SK-N-SH (cell line): Measurements from ENCODE around the gene COX4I2. TPM values are rescaled to one million over a fixed set of nuclear protein-coding genes. Genes with fewer than 3 reads are reported as not detected.
"Not testable (repeated sequence)": the region's sequence is repeated elsewhere in the genome, so short reads cannot be mapped to it uniquely, and the experiment has no call there.

Source experiments
- CTCF ChIA-PET: fragments of 300-600, 350-600 bp; formaldehyde crosslinking; extraction: SDS; loops from one replicate; lab custom pipeline; 2021; lab: Yijun Ruan, JAX
- POLR2A ChIA-PET: fragments of 350-600 bp; sonication (Branson Sonifier 250); formaldehyde crosslinking; extraction: SDS; loops from one replicate; lab custom pipeline; 2020; ENCODE audit warnings: antibody characterized with exemption, inconsistent platforms; lab: Yijun Ruan, JAX
- DNase-seq: peaks from one replicate; pipeline ENCODE4 v3.0.0; 2012
- H2AFZ ChIP-seq: fragments of 200-600 bp; sonication (generic); 2 replicates; pipeline ENCODE4 v1.8.1; 2016; ENCODE audit warnings: antibody characterized with exemption, mild to moderate bottlenecking, low read depth
- H3F3A ChIP-seq: fragments of 200-600 bp; sonication (generic); replicated peaks from 2 replicates; pipeline ENCODE3; 2016; ENCODE audit warnings: antibody characterized with exemption, mild to moderate bottlenecking; ENCODE audit not compliant: insufficient read depth
- H3K27ac ChIP-seq, 2 experiments: fragments of 200-500 bp in 1 of 2; fragments of 200-600 bp in 1 of 2; sonication (Bioruptor generic) in 1 of 2; sonication (generic), shearing (Covaris generic) in 1 of 2; 2 replicates each; pipeline versions ENCODE4 v1.5.1 to v1.6.1; 2014 to 2016; ENCODE audit warnings: low read depth in 2 of 2, inconsistent platforms in 1 of 2, low read length in 1 of 2, mild to moderate bottlenecking in 1 of 2, mixed read lengths in 1 of 2
- H3K27me3 ChIP-seq: fragments of 200-600 bp; sonication (generic), shearing (Covaris generic); 2 replicates; pipeline ENCODE4 v1.6.1; 2016; ENCODE audit warnings: mixed run types; ENCODE audit not compliant: insufficient read depth
- H3K36me3 ChIP-seq, 2 experiments: fragments of 200-500 bp in 1 of 2; fragments of 200-600 bp in 1 of 2; sonication (Bioruptor generic) in 1 of 2; sonication (generic) in 1 of 2; replicated peaks in 1 of 2; 2 replicates each; pipeline versions ENCODE3 to v1.5.1; 2014 to 2016; ENCODE audit warnings: low read length in 1 of 2, mild to moderate bottlenecking in 1 of 2; ENCODE audit not compliant: insufficient read depth in 2 of 2, control insufficient read depth in 1 of 2
- H3K4me1 ChIP-seq, 2 experiments: fragments of 200-500 bp in 1 of 2; fragments of 200-600 bp in 1 of 2; sonication (Bioruptor generic) in 1 of 2; sonication (generic), shearing (Covaris generic) in 1 of 2; 2 replicates each; pipeline versions ENCODE4 v1.5.1 to v1.6.1; 2014 to 2016; ENCODE audit warnings: low read depth in 1 of 2, low read length in 1 of 2, mixed run types in 1 of 2; ENCODE audit not compliant: insufficient read depth in 2 of 2, control insufficient read depth in 1 of 2
- H3K4me2 ChIP-seq: fragments of 200-600 bp; sonication (generic), shearing (Covaris generic); 2 replicates; pipeline ENCODE4 v1.6.1; 2017; ENCODE audit warnings: mixed run types
- H3K4me3 ChIP-seq, 2 experiments: fragments of 200-500 bp in 1 of 2; fragments of 200-600 bp in 1 of 2; sonication (Bioruptor generic) in 1 of 2; sonication (generic), shearing (Covaris generic) in 1 of 2; 2 replicates each; pipeline versions ENCODE4 v1.5.1 to v1.8.1; 2014 to 2016; ENCODE audit warnings: low read depth in 2 of 2, inconsistent platforms in 1 of 2, low read length in 1 of 2, mild to moderate bottlenecking in 1 of 2, mixed read lengths in 1 of 2, moderate library complexity in 1 of 2
- H3K79me2 ChIP-seq: fragments of 200-600 bp; sonication (generic); 2 replicates; pipeline ENCODE4 v1.8.1; 2017; ENCODE audit warnings: mild to moderate bottlenecking; ENCODE audit not compliant: insufficient read depth
- H3K9ac ChIP-seq: fragments of 200-600 bp; sonication (generic); 2 replicates; pipeline ENCODE4 v1.6.1; 2017; ENCODE audit warnings: mixed run types
- H3K9me2 ChIP-seq: fragments of 200-600 bp; sonication (generic); 2 replicates; pipeline ENCODE4 v1.6.1; 2017; ENCODE audit warnings: mixed run types
- H3K9me3 ChIP-seq: fragments of 200-600 bp; sonication (generic); 2 replicates; pipeline ENCODE4 v1.6.1; 2017; ENCODE audit warnings: mixed run types, mild to moderate bottlenecking, moderate library complexity
- H4K20me1 ChIP-seq: fragments of 200-600 bp; sonication (generic); 2 replicates; pipeline ENCODE4 v1.6.1; 2017; ENCODE audit warnings: mild to moderate bottlenecking, mixed run types; ENCODE audit not compliant: insufficient read depth
- EZH2phosphoT487 ChIP-seq: fragments of 200-600 bp; sonication (generic); IDR thresholded peaks from 2 replicates; pipeline ENCODE4 v1.6.1; 2017; ENCODE audit warnings: low read depth, mixed run types, mild to moderate bottlenecking, antibody characterized with exemption, moderate library complexity, borderline replicate concordance
- JUND ChIP-seq: IDR thresholded peaks from 2 replicates; pipeline ENCODE4 v1.4.0; 2012
- MEF2A ChIP-seq: IDR thresholded peaks from 2 replicates; pipeline ENCODE4 v1.4.0; 2012; ENCODE audit warnings: low read depth, borderline replicate concordance
- MXI1 ChIP-seq: IDR thresholded peaks from 2 replicates; pipeline ENCODE4 v1.6.1; 2012; ENCODE audit warnings: mild to moderate bottlenecking, low read depth, low read length, improper control_type of control experiment
- POLR2AphosphoS5 ChIP-seq: IDR thresholded peaks from 2 replicates; pipeline ENCODE4 v1.6.1; 2012; ENCODE audit warnings: low read depth, low read length
- RAD21 ChIP-seq: IDR thresholded peaks from 2 replicates; pipeline ENCODE4 v1.6.1; 2012; ENCODE audit warnings: mild to moderate bottlenecking, low read length
- RFX5 ChIP-seq: IDR thresholded peaks from 2 replicates; pipeline ENCODE4 v1.6.1; 2012; ENCODE audit warnings: mild to moderate bottlenecking, improper control_type of control experiment, low read length
- SMC3 ChIP-seq: IDR thresholded peaks from 2 replicates; pipeline ENCODE4 v1.6.1; 2012; ENCODE audit warnings: low read depth, low read length, improper control_type of control experiment
- TEAD4 ChIP-seq: IDR thresholded peaks from 2 replicates; pipeline ENCODE4 v1.4.0; 2012; ENCODE audit warnings: mild to moderate bottlenecking, borderline replicate concordance; ENCODE audit not compliant: insufficient read depth
- WGBS: methylation state at CpG from one replicate; pipeline ENCODE4 v1.1.6; 2017; ENCODE audit warnings: low lambda C conversion rate; 5-methylcytosine and 5-hydroxymethylcytosine counted together
- polyA plus RNA-seq, 3 experiments: library from polyadenylated mRNA; depleted of rRNA; stranded (reverse); fragments of >200 nt; gene quantifications; 2 replicates each; pipeline ENCODE4 v1.2.3, GENCODE V29; 2012
- TF ChIP-seq, protein P1 (sequence below): IDR thresholded peaks from 2 replicates; pipeline ENCODE4 v1.6.1; 2012; ENCODE audit warnings: mild to moderate bottlenecking, low read depth, low read length, moderate library complexity
- TF ChIP-seq, protein P2 (sequence below): IDR thresholded peaks from 2 replicates; pipeline ENCODE4 v1.4.0; 2012; ENCODE audit warnings: low read depth, borderline replicate concordance
- TF ChIP-seq, protein P3 (sequence below): IDR thresholded peaks from 2 replicates; pipeline ENCODE4; 2012

The COX4I2 gene
- polyA plus RNA-seq, 1 of the 3 experiments (the other 2 are of a cell fraction): 0.21 TPM

DNA sequence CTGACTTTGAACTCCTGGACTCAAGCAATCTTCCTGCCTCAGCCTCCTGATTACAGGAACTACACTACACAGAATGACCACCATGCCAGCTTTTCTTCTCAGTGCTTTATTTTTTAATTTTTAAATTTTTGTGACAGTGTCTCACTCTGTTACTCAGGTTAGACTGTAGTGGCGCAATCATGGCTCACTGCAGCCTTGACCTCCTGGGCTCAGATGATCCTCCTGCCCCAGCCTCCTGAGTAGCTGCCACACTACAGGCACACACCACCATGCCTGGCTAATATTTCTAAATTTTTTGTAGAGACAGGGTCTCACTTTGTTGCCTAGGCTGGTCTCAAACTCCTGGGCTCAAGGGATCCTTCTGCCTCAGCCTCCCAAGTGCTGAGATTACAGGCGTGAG lies 31.2 kb downstream of the COX4I2 start:
- Histone ChIP-seq H3K36me3 (peaks cover 22 to 25% of the 10 kb centered on the region in 2 experiments), H3K4me1 (peaks cover 0 to 39% of the 10 kb centered on the region in 2 experiments; a peak in 2 of 4 replicates), H3K79me2 (peaks cover 69% of the 10 kb centered on the region)
- H3K9me3 ChIP-seq, H2AFZ ChIP-seq, H3K9me2 ChIP-seq, H3K27me3 ChIP-seq, H3K9ac ChIP-seq, H3K4me2 ChIP-seq, POLR2A ChIA-PET, H4K20me1 ChIP-seq, H3K27ac ChIP-seq, H3F3A ChIP-seq, DNase-seq, H3K4me3 ChIP-seq: not testable (repeated sequence)
- CTCF ChIA-PET: interaction anchor here (1.2 kb wide), 1 partner anchor 55 kb away, joined by 6 read pairs; no protein-coding TSS in a partner anchor
- 100% methylated on average over 2 of the region's 2 CpGs for WGBS

DNA sequence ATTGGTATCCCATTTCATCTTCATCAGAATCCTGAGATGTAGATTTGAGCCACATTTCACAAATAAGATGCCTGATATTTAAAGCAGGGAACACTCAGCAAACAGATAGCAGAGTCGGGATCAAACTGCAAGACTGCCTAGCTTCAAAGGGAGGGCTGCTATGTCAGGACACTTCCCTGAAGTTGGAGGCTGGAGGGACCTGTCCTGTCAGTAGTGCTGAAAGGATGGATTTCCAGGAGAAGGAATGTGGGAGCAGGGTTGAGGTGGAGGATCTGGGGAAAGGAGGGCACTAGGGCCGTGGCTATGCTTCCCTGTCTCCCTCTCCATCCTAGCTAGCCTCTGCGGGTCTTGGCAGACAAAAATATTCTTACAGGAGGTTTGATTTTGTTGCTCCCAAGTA lies 32.2 kb downstream of the COX4I2 start:
- Histone ChIP-seq H4K20me1 (no peaks in the 10 kb centered on the region; the same call in 1 of the 2 replicates), H2AFZ (no peak overlapping the region), H3K4me3 (no peak overlapping the region), H3K4me2 (no peak overlapping the region), H3F3A (no peaks in the 10 kb centered on the region), H3K9ac (no peak overlapping the region), H3K9me3 (no peaks in the 10 kb centered on the region), H3K9me2 (no peaks in the 10 kb centered on the region), H3K4me1 (peaks cover 9 to 33% of the 10 kb centered on the region in 2 experiments; a peak in 3 of 4 replicates), H3K79me2 (peaks cover 78% of the 10 kb centered on the region), H3K36me3 (peaks cover 19 to 29% of the 10 kb centered on the region in 2 experiments), H3K27ac (no peak overlapping the region; a peak in 1 of 4 replicates), H3K27me3 (no peaks in the 10 kb centered on the region)
- 94% methylated on average over 3 of the region's 3 CpGs for WGBS
- DNase-seq: no peak
- no peak for TF ChIP-seq TEAD4
- no peak for TF ChIP-seq POLR2AphosphoS5
- TF ChIP-seq, protein P1, sequence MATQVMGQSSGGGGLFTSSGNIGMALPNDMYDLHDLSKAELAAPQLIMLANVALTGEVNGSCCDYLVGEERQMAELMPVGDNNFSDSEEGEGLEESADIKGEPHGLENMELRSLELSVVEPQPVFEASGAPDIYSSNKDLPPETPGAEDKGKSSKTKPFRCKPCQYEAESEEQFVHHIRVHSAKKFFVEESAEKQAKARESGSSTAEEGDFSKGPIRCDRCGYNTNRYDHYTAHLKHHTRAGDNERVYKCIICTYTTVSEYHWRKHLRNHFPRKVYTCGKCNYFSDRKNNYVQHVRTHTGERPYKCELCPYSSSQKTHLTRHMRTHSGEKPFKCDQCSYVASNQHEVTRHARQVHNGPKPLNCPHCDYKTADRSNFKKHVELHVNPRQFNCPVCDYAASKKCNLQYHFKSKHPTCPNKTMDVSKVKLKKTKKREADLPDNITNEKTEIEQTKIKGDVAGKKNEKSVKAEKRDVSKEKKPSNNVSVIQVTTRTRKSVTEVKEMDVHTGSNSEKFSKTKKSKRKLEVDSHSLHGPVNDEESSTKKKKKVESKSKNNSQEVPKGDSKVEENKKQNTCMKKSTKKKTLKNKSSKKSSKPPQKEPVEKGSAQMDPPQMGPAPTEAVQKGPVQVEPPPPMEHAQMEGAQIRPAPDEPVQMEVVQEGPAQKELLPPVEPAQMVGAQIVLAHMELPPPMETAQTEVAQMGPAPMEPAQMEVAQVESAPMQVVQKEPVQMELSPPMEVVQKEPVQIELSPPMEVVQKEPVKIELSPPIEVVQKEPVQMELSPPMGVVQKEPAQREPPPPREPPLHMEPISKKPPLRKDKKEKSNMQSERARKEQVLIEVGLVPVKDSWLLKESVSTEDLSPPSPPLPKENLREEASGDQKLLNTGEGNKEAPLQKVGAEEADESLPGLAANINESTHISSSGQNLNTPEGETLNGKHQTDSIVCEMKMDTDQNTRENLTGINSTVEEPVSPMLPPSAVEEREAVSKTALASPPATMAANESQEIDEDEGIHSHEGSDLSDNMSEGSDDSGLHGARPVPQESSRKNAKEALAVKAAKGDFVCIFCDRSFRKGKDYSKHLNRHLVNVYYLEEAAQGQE: peak; percentile 81
- no peak for TF ChIP-seq RFX5
- CTCF ChIA-PET: interaction anchor here (0.9 to 2.3 kb wide), 4 partner anchors 8 to 54 kb away, joined by 3 to 12 read pairs (median 4); partner anchors contain the start of gene BCL2L1
- POLR2A ChIA-PET: no interaction called here

DNA sequence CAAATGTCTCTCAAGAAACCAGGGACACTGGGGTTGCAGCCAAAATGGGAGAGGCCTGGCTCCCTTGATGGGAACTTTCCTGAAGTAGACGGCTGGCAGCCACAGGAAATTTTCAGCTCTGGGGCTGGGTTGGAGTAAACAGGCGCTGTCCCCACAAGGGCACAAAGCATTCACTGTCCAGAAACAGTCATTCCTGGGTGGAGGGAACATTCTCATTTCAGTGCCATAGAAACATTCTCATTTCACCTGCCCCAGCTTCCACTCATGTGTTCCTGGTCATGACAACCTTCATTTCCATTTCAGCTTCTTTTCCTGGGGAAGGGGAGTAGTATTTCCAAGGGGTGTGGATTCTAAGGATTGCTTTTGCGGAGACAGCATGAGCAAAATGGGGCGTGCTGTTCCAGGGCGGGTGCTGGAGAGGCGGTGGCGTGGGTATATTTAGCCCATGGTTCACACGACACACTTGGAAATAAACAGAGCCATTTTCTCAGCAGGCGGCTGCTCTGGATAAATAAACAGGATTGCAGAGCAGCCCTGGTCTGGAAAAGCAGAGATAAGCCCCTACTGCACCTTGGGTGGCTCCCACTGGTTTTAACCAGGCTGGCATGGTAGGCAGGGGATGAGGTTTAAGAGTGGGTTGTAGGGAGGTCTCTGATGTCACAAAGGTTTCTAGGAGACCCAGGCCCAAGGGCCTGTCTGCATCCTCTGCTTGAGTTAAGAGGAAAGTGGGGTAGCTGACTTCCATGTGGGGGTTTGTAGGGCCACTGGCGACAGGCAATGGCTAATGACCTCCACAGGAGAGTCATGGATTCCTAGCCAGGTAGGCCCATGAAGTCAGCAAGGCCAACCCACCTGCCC lies 32.9 kb downstream of the COX4I2 start:
- CTCF ChIA-PET: interaction anchor here (0.9 to 2.3 kb wide), 3 partner anchors 9 to 53 kb away, joined by 3 to 12 read pairs (median 3); partner anchors contain the start of gene BCL2L1
- TF ChIP-seq EZH2phosphoT487: no peak
- TF ChIP-seq SMC3: no peak
- TF ChIP-seq, protein P2, sequence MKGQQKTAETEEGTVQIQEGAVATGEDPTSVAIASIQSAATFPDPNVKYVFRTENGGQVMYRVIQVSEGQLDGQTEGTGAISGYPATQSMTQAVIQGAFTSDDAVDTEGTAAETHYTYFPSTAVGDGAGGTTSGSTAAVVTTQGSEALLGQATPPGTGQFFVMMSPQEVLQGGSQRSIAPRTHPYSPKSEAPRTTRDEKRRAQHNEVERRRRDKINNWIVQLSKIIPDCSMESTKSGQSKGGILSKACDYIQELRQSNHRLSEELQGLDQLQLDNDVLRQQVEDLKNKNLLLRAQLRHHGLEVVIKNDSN: no peak
- TF ChIP-seq JUND: no peak
- no peak for TF ChIP-seq MXI1
- TF ChIP-seq, protein P3, sequence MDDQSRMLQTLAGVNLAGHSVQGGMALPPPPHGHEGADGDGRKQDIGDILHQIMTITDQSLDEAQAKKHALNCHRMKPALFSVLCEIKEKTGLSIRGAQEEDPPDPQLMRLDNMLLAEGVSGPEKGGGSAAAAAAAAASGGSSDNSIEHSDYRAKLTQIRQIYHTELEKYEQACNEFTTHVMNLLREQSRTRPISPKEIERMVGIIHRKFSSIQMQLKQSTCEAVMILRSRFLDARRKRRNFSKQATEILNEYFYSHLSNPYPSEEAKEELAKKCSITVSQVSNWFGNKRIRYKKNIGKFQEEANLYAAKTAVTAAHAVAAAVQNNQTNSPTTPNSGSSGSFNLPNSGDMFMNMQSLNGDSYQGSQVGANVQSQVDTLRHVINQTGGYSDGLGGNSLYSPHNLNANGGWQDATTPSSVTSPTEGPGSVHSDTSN: no peak
- TF ChIP-seq RAD21: no peak
- no peak for TF ChIP-seq MEF2A

More for the DNA sequence above, 32.9 kb downstream of the COX4I2 start:
- Histone ChIP-seq H4K20me1 (no peaks in the 10 kb centered on the region; the same call in 1 of the 2 replicates), H3K9me2 (no peaks in the 10 kb centered on the region), H3K27ac (peak overlapping the region in 1 of 2 experiments; percentile 54; a peak in 1 of 4 replicates), H3K9me3 (no peaks in the 10 kb centered on the region), H3K4me3 (no peak overlapping the region), H3K4me2 (no peak overlapping the region), H3K36me3 (peaks cover 12 to 29% of the 10 kb centered on the region in 2 experiments), H3K79me2 (peaks cover 85% of the 10 kb centered on the region), H2AFZ (no peak overlapping the region), H3F3A (no peaks in the 10 kb centered on the region), H3K27me3 (no peaks in the 10 kb centered on the region), H3K4me1 (peaks cover 16 to 35% of the 10 kb centered on the region in 2 experiments; a peak in 3 of 4 replicates), H3K9ac (no peak overlapping the region)
- no peak for DNase-seq
- WGBS: 93% methylated on average over 8 of the region's 10 CpGs
- POLR2A ChIA-PET: no interaction called here
